Adrenal gland (tissue), 12 donors: ENCODE data around the gene PRSS21. TPM values are rescaled to one million over a fixed set of nuclear protein-coding genes. Genes with fewer than 3 reads are reported as not detected.

ENCODE experiments used
- DNase-seq, 7 donors: peaks; one replicate each; pipeline ENCODE4 v3.0.0-alpha.2; 2019 to 2020
- H3K27ac ChIP-seq, 5 donors: fragments of 200-600 bp; sonication (generic) in 4 of 5; 1 replicate in 3 of 5; 2 replicates in 2 of 5; pipeline versions ENCODE4 v1.5.1 to v1.8.0; 2016 to 2020; ENCODE audit warnings: mild to moderate bottlenecking in 1 of 5
- H3K27me3 ChIP-seq: fragments of 200-600 bp; 2 replicates; pipeline ENCODE4 v1.8.0; 2021
- H3K36me3 ChIP-seq, 2 donors: fragments of 200-600 bp; replicated peaks in 1 of 2; 1 replicate in 1 of 2; 2 replicates in 1 of 2; pipeline versions ENCODE4 v1.5.1 to v1.8.0; 2018 to 2022
- H3K4me1 ChIP-seq, 2 donors: fragments of 200-600 bp; replicated peaks in 1 of 2; 1 replicate in 1 of 2; 2 replicates in 1 of 2; pipeline versions ENCODE4 v1.5.1 to v1.8.0; 2018 to 2021
- H3K4me3 ChIP-seq, 4 donors: fragments of 200-600 bp; sonication (generic) in 3 of 4; one replicate each; pipeline ENCODE4 v1.5.1; 2016 to 2018
- H3K9me3 ChIP-seq, 3 donors: fragments of 200-600 bp; sonication (generic) in 1 of 3; replicated peaks in 1 of 3; 1 replicate in 2 of 3; 2 replicates in 1 of 3; pipeline versions ENCODE4 v1.5.1 to v1.8.0; 2016 to 2021
- POLR2A ChIP-seq, 2 donors: fragments of 450-650 bp; IDR thresholded peaks; one replicate each; pipeline ENCODE4 v1.6.1; 2017; ENCODE audit warnings: antibody characterized with exemption in 2 of 2, mild to moderate bottlenecking in 2 of 2, moderate library complexity in 1 of 2
- WGBS, 4 donors: extraction: QIAGEN DNeasy Blood & Tissue Kit in 2 of 4; methylation state at CpG; one replicate each; pipeline versions ENCODE4 v1.1.5 to v1.1.7; 2013 to 2017; 5-methylcytosine and 5-hydroxymethylcytosine counted together
- intact Hi-C, 2 donors: fragments of 100-400 bp; cut with DNase I; formaldehyde crosslinking; loops; one replicate each; pipeline versions ENCODE4 v1.14.1 to v1.15.0; 2022 to 2023
- polyA plus RNA-seq, 3 donors: library from polyadenylated mRNA; stranded (reverse); fragments of 200-250 nt in 2 of 3; fragments of 350-450 nt in 1 of 3; fragmentation: Illumina TruSeq in 1 of 3; extraction: RNeasy Lipid Tissue Mini Kit (QIAGEN cat#74804) in 1 of 3; gene quantifications; one replicate each; pipeline ENCODE4 v1.2.3, GENCODE V29; 2013 to 2014
- total RNA-seq, 9 donors: library from RNA; depleted of rRNA in 4 of 9; stranded (reverse); fragments of >200 nt in 4 of 9; fragments of 120-200 nt in 1 of 9; fragmentation: NEBNext Ultra II Directional in 1 of 9; extraction: Animal tissue kit (Norgen Biotek cat#: 25700) in 1 of 9; gene quantifications; one replicate each; pipeline versions ENCODE4 v1.1.0 to v1.2.4, GENCODE V29; 2013 to 2023
- TF ChIP-seq, protein P1 (sequence below), 6 experiments: fragments of 450-650 bp in 4 of 6; fragments of 200-600 bp in 2 of 6; sonication (generic) in 1 of 6; IDR thresholded peaks; 1 replicate in 5 of 6; 2 replicates in 1 of 6; pipeline versions ENCODE4 v1.5.1 to v1.8.0; 2016 to 2021; ENCODE audit warnings: antibody characterized with exemption in 6 of 6, mild to moderate bottlenecking in 2 of 6, moderate library complexity in 1 of 6
- donor health status: healthy with polysubstance abuse.
- donor health status: Bipolar disorder and iron deficiency.
- donor health status: DM: yes; HTN: yes; CAD: no.
- donor health status: DM: no; HTN: no; CAD: no.
- donor health status: DM: no; HTN: no; CAD: no.
- donor health status: DM: yes; HTN: yes; CAD: no.

The PRSS21 gene
- total and polyA plus RNA-seq, 12 donors: 0.20 to 2.6 (median 0.85) TPM; not detected in 6

- Histone ChIP-seq H3K4me3 (no peak overlapping the region), H3K4me1 (no peaks in the 10 kb centered on the region), H3K9me3 (no peaks in the 10 kb centered on the region), H3K27me3 (peaks cover 3% of the 10 kb centered on the region), H3K36me3 (no peaks in the 10 kb centered on the region), H3K27ac (no peak overlapping the region)
- TF ChIP-seq POLR2A (IDR thresholded peaks at IDR 0.05): no peak
- TF ChIP-seq, protein P1, sequence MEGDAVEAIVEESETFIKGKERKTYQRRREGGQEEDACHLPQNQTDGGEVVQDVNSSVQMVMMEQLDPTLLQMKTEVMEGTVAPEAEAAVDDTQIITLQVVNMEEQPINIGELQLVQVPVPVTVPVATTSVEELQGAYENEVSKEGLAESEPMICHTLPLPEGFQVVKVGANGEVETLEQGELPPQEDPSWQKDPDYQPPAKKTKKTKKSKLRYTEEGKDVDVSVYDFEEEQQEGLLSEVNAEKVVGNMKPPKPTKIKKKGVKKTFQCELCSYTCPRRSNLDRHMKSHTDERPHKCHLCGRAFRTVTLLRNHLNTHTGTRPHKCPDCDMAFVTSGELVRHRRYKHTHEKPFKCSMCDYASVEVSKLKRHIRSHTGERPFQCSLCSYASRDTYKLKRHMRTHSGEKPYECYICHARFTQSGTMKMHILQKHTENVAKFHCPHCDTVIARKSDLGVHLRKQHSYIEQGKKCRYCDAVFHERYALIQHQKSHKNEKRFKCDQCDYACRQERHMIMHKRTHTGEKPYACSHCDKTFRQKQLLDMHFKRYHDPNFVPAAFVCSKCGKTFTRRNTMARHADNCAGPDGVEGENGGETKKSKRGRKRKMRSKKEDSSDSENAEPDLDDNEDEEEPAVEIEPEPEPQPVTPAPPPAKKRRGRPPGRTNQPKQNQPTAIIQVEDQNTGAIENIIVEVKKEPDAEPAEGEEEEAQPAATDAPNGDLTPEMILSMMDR (IDR thresholded peaks at IDR 0.05): no peak
- no peak for DNase-seq
- WGBS, 4 donors: 67 to 92% (median 75%) methylated on average over 4 to 5 of the region's 5 CpGs
- intact Hi-C loops: loop anchor here in 1 of 2 donors (10.0 kb wide), 1 partner anchor 269 kb away; no protein-coding TSS in a partner anchor
Observed at GRCh38 chr16:2806286-2806685, 10.8 kb upstream of the PRSS21 start.

GRCh38 chr16:2808181-2808580 lies 8.9 kb upstream of the PRSS21 start:
- Histone ChIP-seq H3K4me3 (no peak overlapping the region), H3K27ac (no peak overlapping the region), H3K4me1 (no peaks in the 10 kb centered on the region), H3K9me3 (no peaks in the 10 kb centered on the region), H3K27me3 (peaks cover 3% of the 10 kb centered on the region), H3K36me3 (no peaks in the 10 kb centered on the region)
- 87 to 90% (median 89%) methylated on average over 7 of the region's 7 CpGs for WGBS, 4 donors
- no peak for DNase-seq
- intact Hi-C loops: loop anchor here in 1 of 2 donors (10.0 kb wide), 1 partner anchor 267 kb away; no protein-coding TSS in a partner anchor
- TF ChIP-seq, protein P1 (IDR thresholded peaks at IDR 0.05): no peak
- TF ChIP-seq POLR2A (IDR thresholded peaks at IDR 0.05): no peak

DNA sequence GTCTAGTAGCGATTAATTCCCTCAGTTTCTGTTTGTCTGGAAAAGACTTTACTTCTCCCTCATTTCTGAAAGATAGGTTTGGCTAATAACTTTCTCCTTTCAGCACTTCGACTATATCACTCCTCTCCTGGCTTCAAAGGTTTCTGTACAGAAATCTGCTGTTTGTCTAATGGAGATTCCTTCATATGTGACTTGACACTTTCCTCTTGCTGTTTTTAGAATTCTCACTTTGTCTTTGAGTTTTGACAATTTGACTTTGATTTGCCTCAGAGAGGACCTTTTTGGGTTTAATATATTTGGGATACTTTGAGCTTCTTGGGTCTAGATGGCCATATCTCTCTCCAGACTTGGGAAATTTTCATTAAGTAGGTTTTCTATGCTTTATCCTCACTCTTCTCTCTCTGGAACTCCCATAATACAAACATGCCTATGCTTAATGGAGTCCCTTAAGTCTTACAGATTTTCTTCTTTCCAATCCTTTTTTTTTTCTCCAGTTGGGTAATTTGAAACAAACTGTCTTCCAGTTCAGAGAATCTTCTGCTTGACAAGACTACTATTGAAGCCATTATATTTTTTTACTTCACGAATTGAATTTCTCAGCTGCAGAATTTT lies 7.8 kb upstream of the PRSS21 start:
- no peaks in the 10 kb centered on the region for H3K4me1 ChIP-seq
- peaks cover 3% of the 10 kb centered on the region for H3K27me3 ChIP-seq
- TF ChIP-seq POLR2A (IDR thresholded peaks at IDR 0.05): no peak
- TF ChIP-seq, protein P1 (IDR thresholded peaks at IDR 0.05): no peak
- intact Hi-C loops: loop anchor here in 1 of 2 donors (10.0 kb wide), 1 partner anchor 266 kb away; no protein-coding TSS in a partner anchor
- H3K9me3 ChIP-seq: no peaks in the 10 kb centered on the region
- DNase-seq: no peak
- H3K36me3 ChIP-seq: no peaks in the 10 kb centered on the region
- no peak overlapping the region for H3K27ac ChIP-seq
- no peak overlapping the region for H3K4me3 ChIP-seq
- WGBS, 4 donors: 71 to 83% (median 76%) methylated on average over 3 of the region's 3 CpGs

- Histone ChIP-seq H3K27me3 (peaks cover under 1% of the 10 kb centered on the region), H3K4me1 (no peaks in the 10 kb centered on the region), H3K9me3 (no peaks in the 10 kb centered on the region), H3K36me3 (no peaks in the 10 kb centered on the region), H3K4me3 (no peak overlapping the region), H3K27ac (no peak overlapping the region)
- intact Hi-C loops: no loop called here
- DNase-seq: no peak
- 73 to 89% (median 84%) methylated on average over 5 to 6 of the region's 6 CpGs for WGBS, 4 donors
- TF ChIP-seq, protein P1 (IDR thresholded peaks at IDR 0.05): no peak
- no peak for TF ChIP-seq POLR2A (IDR thresholded peaks at IDR 0.05)
Observed at GRCh38 chr16:2810651-2811050, 6.4 kb upstream of the PRSS21 start.
